Body of pancreas (tissue), 4 donors: ENCODE measurements around the gene GRM3. TPM values are rescaled to one million over a fixed set of nuclear protein-coding genes. Genes with fewer than 3 reads are reported as not detected.

ENCODE experiments used
- ATAC-seq: fragments of 150-250 bp; one replicate; pipeline ENCODE4 v1.9.1; 2016
- DNase-seq, 4 donors: peaks; one replicate each; pipeline ENCODE4 v3.0.0-alpha.2; 2019
- H3K27ac ChIP-seq, 4 donors: fragments of 200-600 bp; sonication (generic); 1 replicate in 3 of 4; 2 replicates in 1 of 4; pipeline versions ENCODE4 v1.5.1 to v1.6.1; 2016 to 2019; ENCODE audit warnings: mild to moderate bottlenecking in 1 of 4, mixed read lengths in 1 of 4, moderate library complexity in 1 of 4
- H3K27me3 ChIP-seq, 2 donors: fragments of 200-600 bp; sonication (generic); one replicate each; pipeline ENCODE4 v1.6.0; 2016; ENCODE audit warnings: mild to moderate bottlenecking in 1 of 2
- H3K36me3 ChIP-seq, 2 donors: fragments of 200-600 bp; sonication (generic); replicated peaks in 1 of 2; 2 replicates each; pipeline ENCODE4 v1.5.1; 2016; ENCODE audit warnings: low read depth in 2 of 2; ENCODE audit not compliant: insufficient read depth in 1 of 2
- H3K4me1 ChIP-seq: fragments of 200-600 bp; sonication (generic); one replicate; pipeline ENCODE4 v1.6.0; 2016
- H3K4me3 ChIP-seq, 2 donors: fragments of 200-600 bp; sonication (generic); 1 replicate in 1 of 2; 2 replicates in 1 of 2; pipeline ENCODE4 v1.5.1; 2016 to 2019
- H3K9me3 ChIP-seq, 3 donors: fragments of 200-600 bp; sonication (generic); 1 replicate in 2 of 3; 2 replicates in 1 of 3; pipeline ENCODE4 v1.5.1; 2016
- CTCF ChIP-seq, 7 experiments: fragments of 450-650 bp in 4 of 7; fragments of 200-600 bp in 3 of 7; sonication (generic) in 3 of 7; IDR thresholded peaks; one replicate each; pipeline ENCODE4 v1.5.1; 2016 to 2019; ENCODE audit warnings: antibody characterized with exemption in 7 of 7
- POLR2A ChIP-seq, 3 donors: fragments of 450-650 bp; IDR thresholded peaks; one replicate each; pipeline ENCODE4 v1.6.1; 2016; ENCODE audit warnings: antibody characterized with exemption in 3 of 3, mild to moderate bottlenecking in 2 of 3
- WGBS, 2 donors: methylation state at CpG; one replicate each; pipeline ENCODE4 v1.1.5; 2017; 5-methylcytosine and 5-hydroxymethylcytosine counted together
- intact Hi-C: fragments of 100-400 bp; cut with DNase I; formaldehyde crosslinking; loops from one replicate; pipeline ENCODE4 v1.15.1; 2023
- total RNA-seq, 2 donors: library from RNA; depleted of rRNA; stranded (reverse); fragments of >200 nt; gene quantifications; one replicate each; pipeline ENCODE4 v1.1.0, GENCODE V29; 2016

GRM3 gene
- total RNA-seq, 2 donors from 2014 or later: not detected

- H3K27ac ChIP-seq: no peak overlapping the region
- 39 to 58% methylated on average over 3 of the region's 3 CpGs for WGBS, 2 donors
- ATAC-seq (no peak), DNase-seq (no peak)
- peaks cover 10% of the 10 kb centered on the region for H3K4me1 ChIP-seq
- H3K9me3 ChIP-seq: no peaks in the 10 kb centered on the region
- H3K4me3 ChIP-seq: no peak overlapping the region
- no peaks in the 10 kb centered on the region for H3K27me3 ChIP-seq
- H3K36me3 ChIP-seq: no peaks in the 10 kb centered on the region
- intact Hi-C loops: no loop called here
- TF ChIP-seq CTCF (IDR thresholded peaks at IDR 0.05) (no peak), POLR2A (IDR thresholded peaks at IDR 0.05) (no peak)
Measured at GRCh38 chr7:86851566-86851965, 207.9 kb downstream of the GRM3 start.

- WGBS, 2 donors: 53 to 69% methylated on average over 2 of the region's 2 CpGs
- intact Hi-C loops: no loop called here
- no peaks in the 10 kb centered on the region for H3K36me3 ChIP-seq
- H3K9me3 ChIP-seq: no peaks in the 10 kb centered on the region
- ATAC-seq (no peak), DNase-seq (no peak)
- H3K4me3 ChIP-seq: no peak overlapping the region
- H3K27ac ChIP-seq: no peak overlapping the region
- TF ChIP-seq POLR2A (IDR thresholded peaks at IDR 0.05) (no peak), CTCF (IDR thresholded peaks at IDR 0.05) (no peak)
- no peaks in the 10 kb centered on the region for H3K27me3 ChIP-seq
- H3K4me1 ChIP-seq: no peaks in the 10 kb centered on the region
Measured at GRCh38 chr7:86863452-86863851, 219.7 kb downstream of the GRM3 start.

DNA sequence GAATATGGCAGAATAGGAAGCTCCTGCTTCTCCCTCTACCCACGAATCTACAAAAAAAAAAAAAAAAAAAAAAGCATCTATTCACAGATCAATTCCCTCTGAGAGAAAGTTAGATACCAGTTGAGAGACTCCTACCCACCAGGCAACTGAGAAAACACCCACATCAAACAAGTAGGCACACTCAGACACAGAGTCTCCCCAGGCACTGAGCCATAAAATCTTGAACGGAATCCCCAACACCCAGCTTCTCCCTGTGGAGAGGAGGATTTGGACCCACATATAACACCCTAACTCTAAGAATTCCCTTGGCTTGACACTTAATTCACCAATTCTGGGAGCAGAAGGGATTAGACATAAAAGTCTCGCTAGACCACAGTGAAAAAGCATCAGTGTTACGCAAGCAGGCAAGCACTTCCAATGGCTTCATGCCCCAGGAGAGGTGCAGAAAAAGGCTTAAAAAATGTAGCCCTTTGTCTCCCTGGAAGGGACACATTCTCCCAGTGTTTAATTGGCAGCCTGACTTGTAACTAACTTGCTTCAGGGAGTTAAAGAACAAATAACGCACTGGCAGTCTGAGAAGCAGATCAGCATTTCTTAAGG is 223.6 kb downstream of the GRM3 start:
- H3K4me1 ChIP-seq: no peaks in the 10 kb centered on the region
- H3K4me3 ChIP-seq: no peak overlapping the region
- ATAC-seq (no peak), DNase-seq (no peak)
- no peaks in the 10 kb centered on the region for H3K27me3 ChIP-seq
- no peak overlapping the region for H3K27ac ChIP-seq
- H3K36me3 ChIP-seq: no peaks in the 10 kb centered on the region
- intact Hi-C loops: no loop called here
- 55 to 69% methylated on average over 5 of the region's 5 CpGs for WGBS, 2 donors
- no peaks in the 10 kb centered on the region for H3K9me3 ChIP-seq
- TF ChIP-seq CTCF (IDR thresholded peaks at IDR 0.05) (no peak), POLR2A (IDR thresholded peaks at IDR 0.05) (no peak)

DNA sequence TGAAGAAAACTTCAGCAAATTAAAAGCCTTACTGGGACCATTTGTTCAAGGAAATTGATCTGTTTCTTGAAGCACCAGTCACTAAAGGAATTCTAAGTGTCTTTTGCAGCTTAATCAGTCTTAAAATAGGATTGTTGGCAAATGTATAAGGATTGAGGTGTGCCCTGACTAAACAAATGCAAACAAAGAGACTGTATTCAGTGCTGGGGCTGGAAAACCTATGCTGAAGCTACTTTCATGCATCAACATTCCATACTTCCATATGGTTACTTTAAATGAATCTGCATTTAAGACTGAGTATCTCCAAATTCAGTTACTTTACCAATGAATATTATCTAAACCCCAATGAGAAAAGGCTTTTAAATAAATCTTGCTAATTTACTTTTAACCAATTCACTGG is 232.4 kb downstream of the GRM3 start:
- ATAC-seq (no peak), DNase-seq (no peak)
- H3K27me3 ChIP-seq: no peaks in the 10 kb centered on the region
- H3K36me3 ChIP-seq: no peaks in the 10 kb centered on the region
- H3K4me3 ChIP-seq: no peak overlapping the region
- intact Hi-C loops: no loop called here
- H3K27ac ChIP-seq: no peak overlapping the region
- H3K4me1 ChIP-seq: no peaks in the 10 kb centered on the region
- H3K9me3 ChIP-seq: peaks cover 0 to 5% (median 0%) of the 10 kb centered on the region in 3 donors
- TF ChIP-seq POLR2A (IDR thresholded peaks at IDR 0.05) (no peak), CTCF (IDR thresholded peaks at IDR 0.05) (no peak)

- Histone ChIP-seq H3K27me3 (no peaks in the 10 kb centered on the region), H3K4me3 (no peak overlapping the region), H3K4me1 (no peaks in the 10 kb centered on the region), H3K36me3 (no peaks in the 10 kb centered on the region), H3K27ac (no peak overlapping the region), H3K9me3 (no peaks in the 10 kb centered on the region)
- WGBS, 2 donors: 49 to 59% methylated on average over 2 of the region's 2 CpGs
- DNase-seq: no peak
- intact Hi-C loops: no loop called here
- no peak for ATAC-seq
- TF ChIP-seq POLR2A (IDR thresholded peaks at IDR 0.05) (no peak), CTCF (IDR thresholded peaks at IDR 0.05) (no peak)
Measured at GRCh38 chr7:86884152-86884551, 240.4 kb downstream of the GRM3 start.
